Natural killer cell (primary cell): Measurements from ENCODE around the gene GPD1. TPM values are rescaled to one million over a fixed set of nuclear protein-coding genes. Genes with fewer than 3 reads are reported as not detected.
A peak's percentile ranks its signal among the peaks of the same experiment; 100 is the strongest.

ENCODE experiments used
- ATAC-seq, 3 donors: fragments of 150-1000 bp in 2 of 3; fragments of 200-7000 bp in 1 of 3; cut with Tn5 transposase; 1 replicate in 1 of 3; 2 replicates in 2 of 3; pipeline ENCODE4 v1.10.0; 2021; ENCODE audit warnings: mild to moderate bottlenecking in 2 of 3, moderate library complexity in 2 of 3
- DNase-seq, 2 donors: peaks; one replicate each; pipeline versions ENCODE4 v3.0.0 to v3.0.0-alpha.2; 2013 to 2021; ENCODE audit warnings: mixed read lengths in 1 of 2
- H3K27ac ChIP-seq: one replicate; pipeline ENCODE4 v1.5.1; 2013; ENCODE audit warnings: mild to moderate bottlenecking, low read length
- H3K27me3 ChIP-seq: one replicate; pipeline ENCODE4 v1.6.1; 2013; ENCODE audit warnings: low read length; ENCODE audit not compliant: control insufficient read depth, insufficient read depth
- H3K36me3 ChIP-seq: one replicate; pipeline ENCODE4 v1.6.1; 2013; ENCODE audit warnings: low read length; ENCODE audit not compliant: control insufficient read depth, insufficient read depth
- H3K4me1 ChIP-seq: one replicate; pipeline ENCODE4 v1.6.1; 2013; ENCODE audit warnings: low read length; ENCODE audit not compliant: control insufficient read depth, insufficient read depth
- H3K4me3 ChIP-seq: one replicate; pipeline ENCODE4 v1.5.1; 2013; ENCODE audit warnings: low read length
- H3K9me3 ChIP-seq: one replicate; pipeline ENCODE4 v1.6.1; 2013; ENCODE audit warnings: low read length; ENCODE audit not compliant: control insufficient read depth, insufficient read depth
- H3K27ac Mint-ChIP-seq, 2 donors: one replicate each; pipeline ENCODE4 v1.8.0; 2022; ENCODE audit warnings: mild to moderate bottlenecking in 2 of 2, mixed read lengths in 2 of 2, moderate library complexity in 1 of 2
- H3K27me3 Mint-ChIP-seq, 2 donors: one replicate each; pipeline ENCODE4 v1.8.0; 2022; ENCODE audit warnings: low read depth in 2 of 2, mixed read lengths in 2 of 2
- H3K36me3 Mint-ChIP-seq: one replicate; pipeline ENCODE4 v1.8.0; 2022; ENCODE audit warnings: mixed read lengths
- H3K4me1 Mint-ChIP-seq, 2 donors: one replicate each; pipeline ENCODE4 v1.8.0; 2022; ENCODE audit warnings: mixed read lengths in 2 of 2
- H3K4me3 Mint-ChIP-seq: one replicate; pipeline ENCODE4 v1.8.0; 2022; ENCODE audit warnings: mild to moderate bottlenecking, moderate library complexity, mixed read lengths
- H3K9me3 Mint-ChIP-seq, 2 donors: one replicate each; pipeline ENCODE4 v1.8.0; 2022; ENCODE audit warnings: mixed read lengths in 2 of 2
- WGBS: methylation state at CpG from one replicate; pipeline ENCODE4 v1.1.7; 2013; ENCODE audit warnings: missing lambda C conversion rate; ENCODE audit not compliant: insufficient coverage; 5-methylcytosine and 5-hydroxymethylcytosine counted together
- intact Hi-C: fragments of 100-400 bp; cut with micrococcal nuclease; formaldehyde crosslinking; loops from one replicate; pipeline ENCODE4 v1.14.2; 2022
- total RNA-seq, 4 donors: library from RNA; stranded (reverse); fragments of 120-200 nt in 1 of 4; gene quantifications; one replicate each; pipeline versions ENCODE4 v1.2.3 to v1.2.4, GENCODE V29; 2013 to 2022
- TF ChIP-seq, protein P1 (sequence below): fragments of 200-600 bp; IDR thresholded peaks from one replicate; pipeline ENCODE4 v1.8.0; 2022; ENCODE audit warnings: antibody characterized with exemption

The GPD1 gene
- under 1 TPM in 1 of 3 donors, not detected in 2; 0.65 TPM for total RNA-seq
- total RNA-seq (2013): 0.34 TPM

DNA sequence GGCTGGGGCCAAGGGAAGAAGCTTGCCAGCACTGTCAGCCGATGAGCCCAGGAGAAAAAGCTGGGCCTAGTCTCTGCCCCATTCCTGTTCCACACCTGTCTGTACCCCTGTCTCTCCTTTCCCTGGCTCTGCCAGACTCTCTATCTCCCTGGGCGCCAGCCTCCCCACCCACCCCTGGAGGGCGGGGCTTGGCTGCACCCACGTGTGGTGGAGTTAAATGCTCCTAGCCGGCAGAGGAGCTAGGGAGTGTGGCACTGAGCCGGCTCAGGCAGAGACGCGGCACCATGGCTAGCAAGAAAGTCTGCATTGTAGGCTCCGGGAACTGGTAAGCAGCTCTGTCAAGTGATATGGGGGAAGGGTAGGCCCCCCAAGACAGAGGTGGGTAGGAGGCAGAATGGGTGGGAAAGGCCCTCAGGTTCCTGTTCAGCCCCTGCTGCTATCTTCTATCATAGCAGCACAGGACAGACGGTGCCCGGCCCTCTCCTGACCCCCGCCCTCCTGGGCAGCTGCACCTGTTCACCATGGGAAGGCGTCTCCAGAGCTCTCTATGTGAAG lies at the start of gene GPD1:
TSS of gene GPD1 (plus strand) at position 242 of the 555 bp plus-strand sequence. CDS start at position 285, 43 bp downstream.
- DNase-seq (no peak), ATAC-seq (no peak)
- 76% methylated on average over 13 of the region's 13 CpGs for WGBS
- Mint-ChIP-seq H3K36me3 (peaks cover 15% of the 10 kb centered on the region), H3K4me3 (no peak within 1 kb of the TSS), H3K27me3 (peaks cover 0 to 3% of the 10 kb centered on the region in 2 donors), H3K9me3 (no peaks in the 10 kb centered on the region), H3K4me1 (no peaks in the 10 kb centered on the region), H3K27ac (peak within 1 kb of the TSS in 1 of 2 donors; percentile 52)
- intact Hi-C loops: no loop called here
- no peaks in the 10 kb centered on the region for H3K9me3 ChIP-seq
- H3K4me1 ChIP-seq: no peaks in the 10 kb centered on the region
- no peak within 1 kb of the TSS for H3K4me3 ChIP-seq
- no peaks in the 10 kb centered on the region for H3K27me3 ChIP-seq
- TF ChIP-seq, protein P1, sequence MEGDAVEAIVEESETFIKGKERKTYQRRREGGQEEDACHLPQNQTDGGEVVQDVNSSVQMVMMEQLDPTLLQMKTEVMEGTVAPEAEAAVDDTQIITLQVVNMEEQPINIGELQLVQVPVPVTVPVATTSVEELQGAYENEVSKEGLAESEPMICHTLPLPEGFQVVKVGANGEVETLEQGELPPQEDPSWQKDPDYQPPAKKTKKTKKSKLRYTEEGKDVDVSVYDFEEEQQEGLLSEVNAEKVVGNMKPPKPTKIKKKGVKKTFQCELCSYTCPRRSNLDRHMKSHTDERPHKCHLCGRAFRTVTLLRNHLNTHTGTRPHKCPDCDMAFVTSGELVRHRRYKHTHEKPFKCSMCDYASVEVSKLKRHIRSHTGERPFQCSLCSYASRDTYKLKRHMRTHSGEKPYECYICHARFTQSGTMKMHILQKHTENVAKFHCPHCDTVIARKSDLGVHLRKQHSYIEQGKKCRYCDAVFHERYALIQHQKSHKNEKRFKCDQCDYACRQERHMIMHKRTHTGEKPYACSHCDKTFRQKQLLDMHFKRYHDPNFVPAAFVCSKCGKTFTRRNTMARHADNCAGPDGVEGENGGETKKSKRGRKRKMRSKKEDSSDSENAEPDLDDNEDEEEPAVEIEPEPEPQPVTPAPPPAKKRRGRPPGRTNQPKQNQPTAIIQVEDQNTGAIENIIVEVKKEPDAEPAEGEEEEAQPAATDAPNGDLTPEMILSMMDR: no peak
- H3K27ac ChIP-seq: no peak within 1 kb of the TSS
- H3K36me3 ChIP-seq: peaks cover 22% of the 10 kb centered on the region

DNA sequence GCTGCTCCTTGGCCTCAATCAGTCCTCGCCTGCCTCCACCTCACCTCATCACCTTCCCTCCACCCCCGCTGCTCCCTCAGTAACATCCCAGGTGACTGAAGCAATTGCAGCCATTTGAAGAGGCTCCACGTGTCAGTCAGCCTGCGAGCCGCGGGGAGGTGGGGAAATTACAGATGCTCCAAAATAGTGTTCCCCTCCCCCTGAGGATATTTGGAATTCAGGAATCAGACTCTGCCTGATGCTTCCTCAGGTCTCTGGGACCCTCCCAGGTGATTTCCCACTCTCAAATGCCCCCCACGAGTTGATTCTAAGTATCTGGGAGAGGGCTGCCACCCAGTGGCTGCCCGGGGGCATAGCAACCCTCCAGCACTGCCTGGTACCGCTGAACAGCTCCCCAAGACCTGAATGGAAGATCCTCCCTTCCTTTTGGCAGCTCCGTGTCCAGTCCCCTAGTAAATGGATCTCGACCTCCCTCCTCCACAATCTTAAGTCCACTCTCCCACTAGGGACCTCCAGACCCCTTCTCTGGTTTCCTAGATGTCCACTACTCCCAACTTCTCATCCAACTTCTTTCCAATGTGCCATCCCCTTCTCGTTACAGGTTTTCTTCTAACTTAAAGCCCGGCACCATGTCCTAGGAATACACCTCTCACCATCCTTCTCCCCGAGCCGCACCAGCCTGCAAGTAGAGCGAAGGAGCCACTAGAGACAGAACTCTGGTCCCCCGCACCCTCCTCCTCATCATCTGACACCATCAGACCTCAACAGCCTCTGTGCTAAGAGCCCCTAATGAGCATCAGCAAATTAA lies 47.8 kb upstream of the GPD1 start:
- no peaks in the 10 kb centered on the region for H3K9me3 Mint-ChIP-seq
- no peaks in the 10 kb centered on the region for H3K36me3 Mint-ChIP-seq
- TF ChIP-seq, protein P1: peak; percentile 77
- peaks cover 24% of the 10 kb centered on the region in 2 donors for H3K4me1 Mint-ChIP-seq
- DNase-seq (peak in 1 of 2 donors; percentile 78), ATAC-seq (peak; percentile 69 to 83 (median 74))
- peaks cover 15% of the 10 kb centered on the region for H3K4me1 ChIP-seq
- no peak overlapping the region for H3K27ac Mint-ChIP-seq
- WGBS: 8% methylated on average over 17 of the region's 17 CpGs
- no peaks in the 10 kb centered on the region for H3K36me3 ChIP-seq
- H3K4me3 Mint-ChIP-seq: peak overlapping the region; percentile 51
- peaks cover 24% of the 10 kb centered on the region for H3K27me3 ChIP-seq
- intact Hi-C loops: loop anchor here (1.0 to 5.0 kb wide), 2 partner anchors 89 to 189 kb away; no protein-coding TSS in a partner anchor
- H3K4me3 ChIP-seq: no peak overlapping the region
- peaks cover 52 to 62% of the 10 kb centered on the region in 2 donors for H3K27me3 Mint-ChIP-seq
- no peaks in the 10 kb centered on the region for H3K9me3 ChIP-seq
- H3K27ac ChIP-seq: no peak overlapping the region

- TF ChIP-seq, protein P1: no peak
- Histone ChIP-seq H3K4me3 (no peak overlapping the region), H3K27ac (no peak overlapping the region), H3K4me1 (peaks cover 15% of the 10 kb centered on the region), H3K9me3 (no peaks in the 10 kb centered on the region), H3K36me3 (no peaks in the 10 kb centered on the region), H3K27me3 (peaks cover 24% of the 10 kb centered on the region)
- no peaks in the 10 kb centered on the region for H3K9me3 Mint-ChIP-seq
- peaks cover 24% of the 10 kb centered on the region in 2 donors for H3K4me1 Mint-ChIP-seq
- WGBS: 24% methylated on average over 2 of the region's 3 CpGs
- H3K36me3 Mint-ChIP-seq: no peaks in the 10 kb centered on the region
- ATAC-seq: no peak
- H3K27ac Mint-ChIP-seq: no peak overlapping the region
- intact Hi-C loops: loop anchor here (1.0 to 5.0 kb wide), 2 partner anchors 89 to 189 kb away; no protein-coding TSS in a partner anchor
- peaks cover 57 to 62% of the 10 kb centered on the region in 2 donors for H3K27me3 Mint-ChIP-seq
- no peak for DNase-seq
- peak overlapping the region; percentile 85 for H3K4me3 Mint-ChIP-seq
Observed at GRCh38 chr12:50056639-50056976, 47.2 kb upstream of the GPD1 start.
